NCI-H2107 treated with DMSO at 0.1 percent for 48 hours (cell line): Measurements from ENCODE around the gene CD79B.

Source experiments
- DNase-seq: peaks from one replicate; lab custom pipeline; 2025; ENCODE audit not compliant: unreplicated experiment; lab: John Stamatoyannopoulos, UW

The CD79B gene

DNA sequence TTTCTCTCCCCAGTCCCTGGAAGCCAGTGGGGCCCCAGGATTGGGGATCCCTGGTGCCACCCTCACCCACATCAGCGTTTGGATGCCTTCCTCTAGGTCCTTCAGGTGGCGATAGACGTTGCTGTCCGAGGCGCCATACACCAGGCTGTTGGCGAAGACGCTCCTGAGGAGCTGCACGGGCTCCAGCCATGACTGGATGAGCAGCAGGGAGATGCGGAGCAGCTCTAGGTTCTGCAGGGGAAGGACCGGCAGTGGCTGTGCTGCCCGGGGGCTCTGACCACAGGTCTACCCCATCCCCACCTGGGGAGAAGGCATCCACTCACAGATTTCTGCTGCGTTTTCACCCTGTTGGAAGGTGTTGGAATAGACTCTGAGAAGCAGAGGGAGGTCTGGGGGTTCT is 51.4 kb downstream of the CD79B start:
- no peak for DNase-seq
